OCI-LY7 (cell line): ENCODE measurements around the gene KIRREL3. TPM values are rescaled to one million over a fixed set of nuclear protein-coding genes. Genes with fewer than 3 reads are reported as not detected.

Source experiments
- BruUV-seq: library from RNA; stranded (reverse); fragments of 400-500 nt; replicated peaks from 2 replicates; lab custom pipeline; 2021; lab: Mats Ljungman, UMichigan
- CTCF ChIA-PET: fragments of 300-600 bp; sonication (Branson Sonifier 250); formaldehyde crosslinking; loops from one replicate; lab custom pipeline; 2022; ENCODE audit warnings: antibody characterized with exemption; ENCODE audit not compliant: unreplicated experiment; lab: Charles Lee
- POLR2A ChIA-PET: fragments of 300-600 bp; sonication (Branson Sonifier 250); formaldehyde crosslinking; loops from one replicate; lab custom pipeline; 2022; ENCODE audit warnings: antibody characterized with exemption; lab: Charles Lee
- DNase-seq: peaks from one replicate; pipeline ENCODE4 v3.0.0-alpha.2; 2015; ENCODE audit warnings: low spot score
- H2AFZ ChIP-seq: fragments of 200-600 bp; sonication (generic), shearing (Covaris generic); 2 replicates; pipeline ENCODE4 v1.6.1; 2014; ENCODE audit warnings: mild to moderate bottlenecking, antibody characterized with exemption, low read length, moderate library complexity
- H3K27ac ChIP-seq: fragments of 200-600 bp; sonication (generic); 2 replicates; pipeline ENCODE4 v1.5.1; 2014; ENCODE audit warnings: mixed run types, low read depth, mild to moderate bottlenecking, moderate library complexity, low read length, inconsistent platforms; ENCODE audit not compliant: poor library complexity, severe bottlenecking
- H3K36me3 ChIP-seq: fragments of 200-600 bp; sonication (generic); 2 replicates; pipeline ENCODE4 v1.6.1; 2014; ENCODE audit warnings: mild to moderate bottlenecking, antibody characterized with exemption, low read length, moderate library complexity, mixed read lengths; ENCODE audit not compliant: insufficient read depth
- H3K4me1 ChIP-seq: fragments of 200-600 bp; sonication (generic); 2 replicates; pipeline ENCODE4 v1.5.1; 2014; ENCODE audit warnings: mild to moderate bottlenecking, low read length; ENCODE audit not compliant: insufficient read depth, poor library complexity, severe bottlenecking
- H3K4me2 ChIP-seq: fragments of 200-600 bp; sonication (generic); 2 replicates; pipeline ENCODE4 v1.6.1; 2014; ENCODE audit warnings: mild to moderate bottlenecking, low read length
- H3K4me3 ChIP-seq: fragments of 200-600 bp; sonication (generic); 2 replicates; pipeline ENCODE4 v1.5.1; 2014; ENCODE audit warnings: mild to moderate bottlenecking, low read depth, low read length; ENCODE audit not compliant: poor library complexity, severe bottlenecking
- H3K79me2 ChIP-seq: fragments of 200-600 bp; sonication (generic); 2 replicates; pipeline ENCODE4 v1.6.1; 2016; ENCODE audit warnings: low read depth, mild to moderate bottlenecking, low read length, moderate library complexity, mixed read lengths; ENCODE audit not compliant: insufficient read depth
- H3K9me2 ChIP-seq: fragments of 200-600 bp; sonication (generic); 2 replicates; pipeline ENCODE4 v1.6.1; 2016; ENCODE audit warnings: mild to moderate bottlenecking, low read length, mixed read lengths; ENCODE audit not compliant: insufficient read depth
- H3K9me3 ChIP-seq: fragments of 200-600 bp; sonication (generic); 2 replicates; pipeline ENCODE4 v1.6.1; 2014; ENCODE audit warnings: mild to moderate bottlenecking, mixed run types, low read length, mixed read lengths
- H4K20me1 ChIP-seq: fragments of 200-600 bp; sonication (generic); 2 replicates; pipeline ENCODE4 v1.6.1; 2014; ENCODE audit warnings: mild to moderate bottlenecking, antibody characterized with exemption, low read length, moderate library complexity, mixed read lengths; ENCODE audit not compliant: insufficient read depth
- EZH2phosphoT487 ChIP-seq: fragments of 200-600 bp; sonication (generic); IDR thresholded peaks from 2 replicates; pipeline ENCODE4 v1.6.1; 2018; ENCODE audit warnings: low read depth, borderline replicate concordance, mild to moderate bottlenecking, mixed run types, antibody characterized with exemption, low read length, moderate library complexity, mixed read lengths
- intact Hi-C: fragments of 100-400 bp; cut with micrococcal nuclease; formaldehyde crosslinking; loops from one replicate; pipeline ENCODE4 v1.10.0; 2022; ENCODE audit not compliant: unreplicated experiment
- total RNA-seq, 2 experiments: library from RNA; depleted of rRNA in 1 of 2; stranded (reverse); fragments of >200 nt in 1 of 2; shearing (Covaris generic) in 1 of 2; gene quantifications; 2 replicates each; pipeline ENCODE4 v1.2.3, GENCODE V29; 2014 to 2022
- TF ChIP-seq, protein P1 (sequence below): fragments of 200-600 bp; sonication (generic); conservative IDR thresholded peaks from 2 replicates; pipeline ENCODE4 v1.5.1; 2014; ENCODE audit warnings: mild to moderate bottlenecking, antibody characterized with exemption, low read length, moderate library complexity, mixed read lengths

The KIRREL3 gene
- total RNA-seq, 2 experiments from 2014 or later, result not detected

DNA sequence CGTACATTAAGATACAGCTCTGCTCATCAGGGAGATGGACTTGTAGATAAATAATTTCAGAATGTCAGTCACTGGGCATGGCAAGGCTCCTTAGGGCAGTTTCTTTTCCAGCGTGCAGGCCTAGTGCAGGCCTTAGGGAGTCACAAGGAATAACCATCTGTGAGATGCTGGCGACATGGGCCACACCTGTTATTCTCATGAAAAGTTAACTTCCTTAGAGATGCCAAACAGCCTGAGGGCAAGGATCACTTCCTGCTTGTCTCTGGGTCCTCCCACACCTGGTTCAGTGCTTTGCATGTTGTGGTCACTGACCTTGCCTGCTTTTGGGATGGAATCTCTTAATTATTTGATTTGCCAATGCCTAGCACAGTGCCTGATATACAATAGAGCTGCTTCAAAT, 574.5 kb downstream of the KIRREL3 start:
- POLR2A ChIA-PET, result interaction anchor here (0.6 kb wide), 1 partner anchor 84 kb away, joined by 6 read pairs; no protein-coding TSS in a partner anchor
- H3K4me3 ChIP-seq, result no peak overlapping the region
- H4K20me1 ChIP-seq, result no peaks in the 10 kb centered on the region
- no peak overlapping the region for H3K4me2 ChIP-seq
- intact Hi-C loops, result no loop called here
- CTCF ChIA-PET, result no interaction called here
- no TSS peak for BruUV-seq
- DNase-seq, result no peak
- no peaks in the 10 kb centered on the region for H3K9me3 ChIP-seq
- peaks cover 33% of the 10 kb centered on the region for H3K4me1 ChIP-seq
- H3K27ac ChIP-seq, result no peak overlapping the region
- H3K79me2 ChIP-seq, result no peaks in the 10 kb centered on the region
- no peaks in the 10 kb centered on the region for H3K36me3 ChIP-seq
- TF ChIP-seq, protein P1, sequence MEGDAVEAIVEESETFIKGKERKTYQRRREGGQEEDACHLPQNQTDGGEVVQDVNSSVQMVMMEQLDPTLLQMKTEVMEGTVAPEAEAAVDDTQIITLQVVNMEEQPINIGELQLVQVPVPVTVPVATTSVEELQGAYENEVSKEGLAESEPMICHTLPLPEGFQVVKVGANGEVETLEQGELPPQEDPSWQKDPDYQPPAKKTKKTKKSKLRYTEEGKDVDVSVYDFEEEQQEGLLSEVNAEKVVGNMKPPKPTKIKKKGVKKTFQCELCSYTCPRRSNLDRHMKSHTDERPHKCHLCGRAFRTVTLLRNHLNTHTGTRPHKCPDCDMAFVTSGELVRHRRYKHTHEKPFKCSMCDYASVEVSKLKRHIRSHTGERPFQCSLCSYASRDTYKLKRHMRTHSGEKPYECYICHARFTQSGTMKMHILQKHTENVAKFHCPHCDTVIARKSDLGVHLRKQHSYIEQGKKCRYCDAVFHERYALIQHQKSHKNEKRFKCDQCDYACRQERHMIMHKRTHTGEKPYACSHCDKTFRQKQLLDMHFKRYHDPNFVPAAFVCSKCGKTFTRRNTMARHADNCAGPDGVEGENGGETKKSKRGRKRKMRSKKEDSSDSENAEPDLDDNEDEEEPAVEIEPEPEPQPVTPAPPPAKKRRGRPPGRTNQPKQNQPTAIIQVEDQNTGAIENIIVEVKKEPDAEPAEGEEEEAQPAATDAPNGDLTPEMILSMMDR, result no peak
- TF ChIP-seq EZH2phosphoT487, result no peak
- no peaks in the 10 kb centered on the region for H3K9me2 ChIP-seq
- no peak overlapping the region for H2AFZ ChIP-seq

DNA sequence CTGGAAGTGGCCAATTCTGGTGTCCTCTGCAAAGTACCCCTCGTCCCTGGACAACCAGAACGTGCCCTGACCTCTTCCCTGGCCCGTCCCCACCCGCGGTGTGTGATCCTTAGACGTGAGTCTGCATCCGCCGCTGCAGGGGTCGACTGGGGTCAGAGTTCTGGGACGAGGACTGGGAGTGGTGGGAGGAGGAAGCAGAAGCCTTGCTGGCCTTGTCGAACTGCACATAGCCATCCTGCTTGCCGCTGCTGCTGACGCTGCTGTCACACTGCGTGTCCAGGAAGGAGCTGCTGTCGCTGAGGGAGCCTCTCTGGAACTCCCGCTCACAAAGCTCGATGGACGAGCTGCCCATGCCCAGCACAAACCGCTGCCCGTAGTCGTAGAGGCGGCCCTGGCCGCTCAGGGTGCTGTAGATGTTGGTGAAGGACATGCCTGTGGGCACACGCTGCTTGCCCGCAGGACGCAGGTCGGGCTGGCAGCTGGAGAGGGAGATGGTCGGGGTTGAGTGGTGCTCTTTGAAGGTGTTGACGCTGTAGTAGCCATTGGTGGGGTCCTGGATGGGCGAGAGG, 576.0 kb downstream of the KIRREL3 start:
- no peak overlapping the region for H2AFZ ChIP-seq
- H3K4me1 ChIP-seq, result peaks cover 47% of the 10 kb centered on the region
- intact Hi-C loops, result no loop called here
- ChIA-PET CTCF (interaction anchor here (0.5 to 0.6 kb wide), 2 partner anchors 71 to 440 kb away, joined by 3 read pairs; no protein-coding TSS in a partner anchor), POLR2A (no interaction called here)
- H4K20me1 ChIP-seq, result no peaks in the 10 kb centered on the region
- no peak for TF ChIP-seq EZH2phosphoT487
- TF ChIP-seq, protein P1, result no peak
- DNase-seq, result no peak
- H3K36me3 ChIP-seq, result no peaks in the 10 kb centered on the region
- no TSS peak for BruUV-seq
- H3K9me3 ChIP-seq, result no peaks in the 10 kb centered on the region
- no peak overlapping the region for H3K4me3 ChIP-seq
- H3K9me2 ChIP-seq, result no peaks in the 10 kb centered on the region
- H3K27ac ChIP-seq, result no peak overlapping the region
- no peak overlapping the region for H3K4me2 ChIP-seq
- no peaks in the 10 kb centered on the region for H3K79me2 ChIP-seq

DNA sequence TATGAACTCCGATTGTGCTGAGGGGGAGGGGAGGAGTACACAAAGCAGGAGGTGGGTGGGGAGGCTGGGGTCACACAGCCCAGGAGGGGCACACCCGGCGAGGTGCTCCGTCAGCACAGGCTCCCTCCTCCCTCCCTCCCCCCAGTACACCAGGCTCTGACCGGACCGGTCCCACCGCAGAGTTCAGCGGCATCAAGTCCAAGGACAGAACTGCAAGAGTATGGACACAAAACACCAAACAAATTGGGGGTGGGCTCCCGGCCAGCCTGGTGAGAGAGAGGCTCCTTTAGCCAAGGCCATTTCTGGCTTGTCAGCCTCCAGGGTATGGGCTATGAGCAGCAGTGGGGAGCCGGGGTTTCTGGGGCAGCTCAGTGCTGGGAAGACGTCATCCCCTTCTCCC, 576.8 kb downstream of the KIRREL3 start:
- Histone ChIP-seq H4K20me1 (no peaks in the 10 kb centered on the region), H3K79me2 (no peaks in the 10 kb centered on the region), H3K9me3 (no peaks in the 10 kb centered on the region), H3K4me2 (no peak overlapping the region), H3K4me1 (peaks cover 55% of the 10 kb centered on the region), H3K36me3 (no peaks in the 10 kb centered on the region), H2AFZ (no peak overlapping the region), H3K4me3 (no peak overlapping the region), H3K9me2 (no peaks in the 10 kb centered on the region), H3K27ac (no peak overlapping the region)
- BruUV-seq, result no TSS peak
- DNase-seq, result no peak
- TF ChIP-seq, protein P1, result no peak
- TF ChIP-seq EZH2phosphoT487, result no peak
- ChIA-PET POLR2A (interaction anchor here (0.6 kb wide), 1 partner anchor 102 kb away, joined by 3 read pairs; no protein-coding TSS in a partner anchor), CTCF (no interaction called here)
- intact Hi-C loops, result no loop called here
